GM12865 (cell line): ENCODE results near the gene TRIM31.

Source experiments
- DNase-seq: peaks from one replicate; pipeline ENCODE4 v3.0.0; 2010; ENCODE audit warnings: low read depth
- H3K4me3 ChIP-seq: 2 replicates; pipeline ENCODE4 v1.5.1; 2011; ENCODE audit warnings: mild to moderate bottlenecking, low read depth, low read length, control low read depth
- TF ChIP-seq, protein P1 (sequence below): IDR thresholded peaks from 2 replicates; pipeline ENCODE4 v1.5.1; 2011; ENCODE audit warnings: low read length, control low read depth, low read depth, inconsistent platforms; ENCODE audit not compliant: insufficient read depth; ENCODE audit errors: missing control alignments

Gene TRIM31

DNA sequence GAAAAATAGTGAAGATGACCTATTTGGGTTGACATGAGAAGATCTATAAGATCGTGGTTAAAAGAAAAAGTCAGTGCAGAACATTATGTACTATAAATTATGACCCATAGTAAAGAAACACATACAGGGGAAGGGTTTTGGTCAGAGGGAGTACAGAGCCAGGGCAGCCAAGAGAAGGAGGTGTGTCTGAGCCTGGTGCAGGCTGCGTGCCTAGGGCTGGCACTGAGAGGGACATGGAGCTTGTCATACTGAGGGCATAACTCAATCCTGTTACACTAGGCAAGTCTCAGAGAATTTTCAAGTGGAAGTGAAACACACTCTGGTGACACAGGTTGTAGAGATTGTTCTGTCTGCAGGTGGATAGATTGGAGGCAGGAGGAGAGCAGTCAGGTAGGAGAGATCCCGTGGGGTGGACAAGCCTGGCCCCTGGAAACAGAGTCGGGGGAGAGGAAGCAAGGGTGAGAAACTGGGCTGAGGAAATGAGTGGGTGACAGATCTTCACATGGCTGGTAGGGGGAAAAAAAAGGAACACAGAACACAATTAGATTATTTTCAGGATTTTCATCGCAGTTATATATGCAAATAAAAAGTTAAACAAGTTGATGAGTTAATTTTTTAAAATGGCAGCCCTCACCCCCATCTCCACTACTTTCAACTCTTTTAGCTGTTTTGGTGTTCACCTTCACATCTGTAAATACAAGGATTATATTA is 18.8 kb downstream of the TRIM31 start:
- no peak for DNase-seq
- TF ChIP-seq, protein P1, sequence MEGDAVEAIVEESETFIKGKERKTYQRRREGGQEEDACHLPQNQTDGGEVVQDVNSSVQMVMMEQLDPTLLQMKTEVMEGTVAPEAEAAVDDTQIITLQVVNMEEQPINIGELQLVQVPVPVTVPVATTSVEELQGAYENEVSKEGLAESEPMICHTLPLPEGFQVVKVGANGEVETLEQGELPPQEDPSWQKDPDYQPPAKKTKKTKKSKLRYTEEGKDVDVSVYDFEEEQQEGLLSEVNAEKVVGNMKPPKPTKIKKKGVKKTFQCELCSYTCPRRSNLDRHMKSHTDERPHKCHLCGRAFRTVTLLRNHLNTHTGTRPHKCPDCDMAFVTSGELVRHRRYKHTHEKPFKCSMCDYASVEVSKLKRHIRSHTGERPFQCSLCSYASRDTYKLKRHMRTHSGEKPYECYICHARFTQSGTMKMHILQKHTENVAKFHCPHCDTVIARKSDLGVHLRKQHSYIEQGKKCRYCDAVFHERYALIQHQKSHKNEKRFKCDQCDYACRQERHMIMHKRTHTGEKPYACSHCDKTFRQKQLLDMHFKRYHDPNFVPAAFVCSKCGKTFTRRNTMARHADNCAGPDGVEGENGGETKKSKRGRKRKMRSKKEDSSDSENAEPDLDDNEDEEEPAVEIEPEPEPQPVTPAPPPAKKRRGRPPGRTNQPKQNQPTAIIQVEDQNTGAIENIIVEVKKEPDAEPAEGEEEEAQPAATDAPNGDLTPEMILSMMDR: no peak
- H3K4me3 ChIP-seq: no peak overlapping the region

DNA sequence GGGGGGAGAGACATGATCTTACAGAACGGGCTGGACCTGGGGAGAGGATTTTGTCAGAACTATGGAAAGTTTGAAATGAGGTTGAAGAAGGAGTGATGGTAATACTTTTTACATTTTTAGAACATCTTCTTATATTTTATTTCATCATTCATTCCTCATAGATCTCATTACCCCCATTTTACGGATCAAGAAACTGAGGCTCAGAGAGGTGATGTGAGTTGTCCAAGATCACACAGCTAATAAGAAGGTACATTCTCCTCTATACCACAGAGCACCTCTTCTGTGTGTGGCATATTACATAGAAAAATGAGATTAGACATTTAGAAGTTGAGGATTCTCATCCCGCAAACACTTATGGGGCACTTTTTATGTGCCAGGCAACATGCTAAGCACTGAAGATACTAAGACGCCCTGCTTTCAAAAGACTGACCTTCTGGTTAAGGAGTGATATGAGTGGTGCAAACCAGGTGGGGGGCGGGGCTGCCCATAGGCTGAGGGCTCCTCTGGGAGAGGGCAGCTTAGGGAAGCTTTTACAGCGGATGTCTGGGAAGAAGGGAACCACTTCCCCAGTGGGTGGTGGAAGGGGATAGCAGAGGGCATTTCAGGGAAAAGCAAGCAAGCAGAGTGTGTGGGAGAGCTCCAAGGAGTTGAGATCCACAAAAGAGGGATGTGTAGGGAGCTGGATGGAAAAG is 19.9 kb downstream of the TRIM31 start:
- H3K4me3 ChIP-seq: no peak overlapping the region
- TF ChIP-seq, protein P1: no peak
- DNase-seq: no peak

DNA sequence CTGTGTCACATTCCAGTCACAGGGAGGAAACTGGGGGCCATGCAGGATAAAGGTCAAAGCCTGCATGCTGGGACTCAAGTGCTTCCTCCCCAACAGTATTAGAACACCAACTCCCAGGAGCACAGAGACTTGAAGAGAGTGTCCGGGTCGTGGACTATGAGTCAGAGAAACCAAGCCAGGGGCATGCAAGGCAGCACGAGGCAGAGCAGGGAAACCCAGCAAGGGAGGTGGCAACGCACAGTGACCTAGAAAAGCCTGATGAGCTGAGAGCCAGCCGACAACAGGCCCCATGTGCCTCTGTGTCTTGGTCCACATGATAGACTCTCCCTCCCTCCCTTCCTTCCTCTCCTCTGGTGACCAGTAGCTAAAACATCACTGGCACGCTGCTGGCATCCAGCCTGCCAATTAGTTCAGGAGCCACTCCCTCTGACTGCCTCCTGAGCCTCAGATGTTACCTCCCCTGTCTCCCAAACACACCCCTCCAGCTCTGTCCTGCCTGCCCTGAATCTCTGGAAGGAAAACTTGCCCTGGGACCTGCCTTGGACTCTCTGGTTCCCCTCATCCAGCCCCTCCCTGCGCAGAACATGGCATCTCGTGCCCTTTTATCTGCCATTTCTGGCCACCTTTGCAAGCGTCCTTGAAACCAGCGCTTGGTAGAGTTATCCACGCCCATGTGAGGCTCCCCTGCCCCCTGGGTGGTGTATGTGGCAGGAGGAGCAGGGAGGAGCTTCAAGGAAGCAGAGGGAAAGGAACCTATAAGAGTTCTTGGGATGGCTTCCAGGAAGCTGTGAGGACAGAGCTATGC is 21.1 kb downstream of the TRIM31 start:
- TF ChIP-seq, protein P1: no peak
- H3K4me3 ChIP-seq: no peak overlapping the region
- DNase-seq: no peak

DNA sequence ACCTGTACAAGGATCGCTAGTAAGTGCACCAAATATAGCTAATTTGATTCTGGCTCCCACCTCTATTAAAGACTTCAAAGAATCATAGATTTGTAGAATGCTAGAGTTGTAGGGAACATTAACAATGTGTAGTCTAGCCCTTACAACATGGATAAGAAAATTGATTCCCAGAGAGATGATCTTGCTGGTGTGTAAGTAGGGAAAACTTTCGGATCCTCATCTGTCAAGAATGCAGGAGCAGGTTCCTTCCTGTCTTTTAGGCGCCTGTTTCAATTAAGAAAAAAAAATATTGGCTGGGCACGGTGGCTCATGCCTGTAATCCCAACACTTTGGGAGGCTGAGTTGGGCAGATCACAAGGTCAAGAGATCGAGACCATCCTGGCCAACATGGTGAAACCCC is 25.0 kb downstream of the TRIM31 start:
- TF ChIP-seq, protein P1: no peak
- no peak overlapping the region for H3K4me3 ChIP-seq
- DNase-seq: no peak

DNA sequence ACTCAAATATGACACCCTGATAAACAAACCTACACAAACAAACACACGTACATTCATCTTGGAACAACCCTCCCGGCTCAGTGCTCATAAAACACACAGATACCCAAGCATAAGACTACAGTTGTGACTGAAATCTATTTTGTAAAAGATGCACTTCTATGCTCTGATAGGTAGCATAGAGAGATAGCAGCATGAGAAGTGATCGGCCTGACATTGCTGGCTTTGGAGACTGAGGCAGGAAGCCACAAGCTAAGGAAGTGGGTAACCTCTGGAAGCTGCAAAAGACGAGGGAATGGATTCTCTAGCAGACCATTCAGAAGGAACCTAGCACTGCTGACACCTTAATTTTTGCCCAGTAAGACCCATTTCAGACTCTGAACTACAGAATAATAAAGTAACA is 35.7 kb downstream of the TRIM31 start:
- TF ChIP-seq, protein P1: no peak
- DNase-seq: no peak
- no peak overlapping the region for H3K4me3 ChIP-seq

DNA sequence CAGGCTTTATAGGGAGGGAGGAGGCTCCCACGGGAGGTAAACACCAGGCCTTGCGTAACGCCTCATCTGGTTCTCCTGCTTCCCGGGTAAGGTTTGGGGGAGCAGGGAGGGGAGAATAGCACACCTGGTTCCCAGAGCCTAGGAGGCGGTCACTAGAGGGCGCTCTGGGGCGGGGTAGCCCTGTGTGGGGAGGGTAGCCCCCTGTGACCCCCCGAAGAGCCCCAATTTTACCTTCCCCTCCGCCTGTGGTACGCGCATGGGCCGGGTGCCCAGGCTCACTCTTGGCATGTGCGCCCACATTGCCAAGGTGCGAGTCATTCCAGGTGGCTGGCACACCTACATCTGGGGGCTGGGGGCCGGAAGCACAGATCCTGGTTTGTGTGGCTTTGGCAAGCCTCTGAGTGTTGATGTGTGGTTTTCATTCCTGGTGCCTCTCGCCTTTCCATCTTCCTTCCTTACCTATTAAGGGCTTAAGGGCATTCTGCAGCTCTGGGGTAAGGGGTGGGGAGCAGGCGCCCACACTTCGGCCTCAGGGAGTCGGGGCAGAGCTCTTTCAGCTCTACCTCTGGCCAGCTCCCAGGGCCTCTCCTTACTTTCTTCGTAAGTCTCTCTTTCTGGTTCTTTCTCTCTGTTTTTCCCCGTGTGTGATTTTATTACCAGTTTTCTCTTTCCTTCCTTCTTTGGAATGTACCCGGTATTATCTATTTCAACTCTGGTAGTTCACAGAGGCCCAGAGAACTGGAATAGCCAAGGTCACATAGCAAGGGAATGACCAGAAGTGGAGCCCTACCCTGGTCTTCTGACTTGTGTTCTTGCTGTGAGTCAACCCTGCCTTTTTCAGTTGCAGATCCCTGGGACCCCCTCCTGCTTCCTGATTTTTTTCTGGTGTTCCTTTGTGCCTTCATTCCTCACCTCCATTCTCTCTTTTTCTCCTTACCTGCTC is 36.8 kb downstream of the TRIM31 start:
- H3K4me3 ChIP-seq: no peak overlapping the region
- no peak for DNase-seq

More for the DNA sequence above, 36.8 kb downstream of the TRIM31 start:
- TF ChIP-seq, protein P1: peak; percentile 37
